Smooth muscle cell (in vitro differentiated cells): ENCODE measurements around the gene CACNA1B. TPM values are rescaled to one million over a fixed set of nuclear protein-coding genes. Genes with fewer than 3 reads are reported as not detected.

Source experiments
- DNase-seq: peaks from one replicate; lab custom pipeline; 2025; ENCODE audit not compliant: unreplicated experiment; lab: John Stamatoyannopoulos, UW
- H2AFZ ChIP-seq: fragments of 200-600 bp; sonication (generic); 2 replicates; pipeline ENCODE4 v1.6.0; 2016; ENCODE audit warnings: antibody characterized with exemption, low read depth, mild to moderate bottlenecking
- H3F3A ChIP-seq: fragments of 200-600 bp; sonication (generic); 2 replicates; pipeline ENCODE4 v1.6.0; 2017; ENCODE audit warnings: antibody characterized with exemption, low read depth
- H3K27ac ChIP-seq: fragments of 200-600 bp; sonication (generic); 2 replicates; pipeline ENCODE4 v1.5.1; 2016; ENCODE audit warnings: low read depth, mild to moderate bottlenecking
- H3K27me3 ChIP-seq: fragments of 200-600 bp; sonication (generic); 2 replicates; pipeline ENCODE4 v1.6.1; 2016; ENCODE audit warnings: low read depth, mild to moderate bottlenecking
- H3K36me3 ChIP-seq: fragments of 200-600 bp; sonication (generic); 2 replicates; pipeline ENCODE4 v1.5.1; 2016; ENCODE audit warnings: low read depth
- H3K4me1 ChIP-seq: fragments of 200-600 bp; sonication (generic); 2 replicates; pipeline ENCODE4 v1.5.1; 2016; ENCODE audit warnings: low read depth
- H3K4me2 ChIP-seq: fragments of 200-600 bp; sonication (generic); 2 replicates; pipeline ENCODE4 v1.6.0; 2016; ENCODE audit warnings: mild to moderate bottlenecking
- H3K4me3 ChIP-seq: fragments of 200-600 bp; sonication (generic); 2 replicates; pipeline ENCODE4 v1.5.1; 2016; ENCODE audit warnings: mild to moderate bottlenecking
- H3K79me2 ChIP-seq: fragments of 200-600 bp; sonication (generic); 2 replicates; pipeline ENCODE4 v1.6.0; 2016; ENCODE audit warnings: low read depth, mild to moderate bottlenecking
- H3K9ac ChIP-seq: fragments of 200-600 bp; sonication (generic); 2 replicates; pipeline ENCODE4 v1.6.0; 2016; ENCODE audit warnings: low read depth
- H3K9me3 ChIP-seq: fragments of 200-600 bp; sonication (generic); replicated peaks from 2 replicates; pipeline ENCODE4 v1.5.1; 2016; ENCODE audit warnings: low read depth
- H4K20me1 ChIP-seq: fragments of 200-600 bp; sonication (generic); 2 replicates; pipeline ENCODE4 v1.6.0; 2016; ENCODE audit warnings: low read depth
- CTCF ChIP-seq: fragments of 200-600 bp; sonication (generic); IDR thresholded peaks from 2 replicates; pipeline ENCODE4 v1.5.1; 2017; ENCODE audit warnings: borderline replicate concordance, mild to moderate bottlenecking, antibody characterized with exemption; ENCODE audit not compliant: insufficient read depth, poor library complexity, severe bottlenecking
- WGBS: methylation state at CpG from one replicate; pipeline ENCODE4 v1.1.7; 2016; ENCODE audit warnings: low lambda C conversion rate; 5-methylcytosine and 5-hydroxymethylcytosine counted together
- polyA plus RNA-seq: library from polyadenylated mRNA; unstranded; fragments of >200 nt; fragmentation: Nextera tagmentation; extraction: Ambion mirVana; gene quantifications from 2 replicates; pipeline ENCODE4 v1.2.1, GENCODE V29; 2016
- total RNA-seq: library from RNA; depleted of rRNA; stranded (reverse); fragments of >200 nt; gene quantifications from 2 replicates; pipeline ENCODE4 v1.2.3, GENCODE V29; 2014

Gene CACNA1B
- total and polyA plus RNA-seq, 2 experiments from 2014 or later = 0.09 to 0.23 TPM

GRCh38 chr9:137899551-137900360 lies 22.2 kb downstream of the CACNA1B start:
- Histone ChIP-seq H3K9ac (no peak overlapping the region), H3K4me3 (no peak overlapping the region), H3K4me2 (no peak overlapping the region), H4K20me1 (no peaks in the 10 kb centered on the region), H3F3A (no peaks in the 10 kb centered on the region), H3K4me1 (no peaks in the 10 kb centered on the region), H3K36me3 (no peaks in the 10 kb centered on the region), H3K79me2 (no peaks in the 10 kb centered on the region), H3K9me3 (no peaks in the 10 kb centered on the region), H2AFZ (no peak overlapping the region), H3K27me3 (no peaks in the 10 kb centered on the region), H3K27ac (no peak overlapping the region)
- no peak for DNase-seq
- 92% methylated on average over 14 of the region's 14 CpGs for WGBS
- no peak for TF ChIP-seq CTCF

GRCh38 chr9:137900584-137901310 lies 23.2 kb downstream of the CACNA1B start:
- Histone ChIP-seq H3K4me3 (no peak overlapping the region), H3K4me1 (no peaks in the 10 kb centered on the region), H2AFZ (no peak overlapping the region), H3K9ac (no peak overlapping the region), H3K79me2 (no peaks in the 10 kb centered on the region), H3F3A (no peaks in the 10 kb centered on the region), H3K27ac (no peak overlapping the region), H3K4me2 (no peak overlapping the region), H3K9me3 (no peaks in the 10 kb centered on the region), H4K20me1 (no peaks in the 10 kb centered on the region), H3K36me3 (no peaks in the 10 kb centered on the region), H3K27me3 (no peaks in the 10 kb centered on the region)
- no peak for TF ChIP-seq CTCF
- no peak for DNase-seq
- 93% methylated on average over 11 of the region's 12 CpGs for WGBS

GRCh38 chr9:137902646-137903045 lies 25.1 kb downstream of the CACNA1B start:
- Histone ChIP-seq H3K9me3 (no peaks in the 10 kb centered on the region), H3K27me3 (no peaks in the 10 kb centered on the region), H4K20me1 (no peaks in the 10 kb centered on the region), H3K4me3 (no peak overlapping the region), H2AFZ (no peak overlapping the region), H3K79me2 (no peaks in the 10 kb centered on the region), H3K4me2 (no peak overlapping the region), H3K4me1 (no peaks in the 10 kb centered on the region), H3K9ac (no peak overlapping the region), H3F3A (no peaks in the 10 kb centered on the region), H3K36me3 (no peaks in the 10 kb centered on the region), H3K27ac (no peak overlapping the region)
- 91% methylated on average over 9 of the region's 9 CpGs for WGBS
- TF ChIP-seq CTCF = no peak
- DNase-seq = no peak
